Measurements from ENCODE around the gene COL4A2. TPM values are rescaled to one million over a fixed set of nuclear protein-coding genes. Genes with fewer than 3 reads are reported as not detected.
"Not testable (repeated sequence)": the region's sequence is repeated elsewhere in the genome, so short reads cannot be mapped to it uniquely, and the experiment has no call there.

The COL4A2 gene
- polyA plus RNA-seq, 4 donors: 384 to 475 (median 465) TPM

DNA sequence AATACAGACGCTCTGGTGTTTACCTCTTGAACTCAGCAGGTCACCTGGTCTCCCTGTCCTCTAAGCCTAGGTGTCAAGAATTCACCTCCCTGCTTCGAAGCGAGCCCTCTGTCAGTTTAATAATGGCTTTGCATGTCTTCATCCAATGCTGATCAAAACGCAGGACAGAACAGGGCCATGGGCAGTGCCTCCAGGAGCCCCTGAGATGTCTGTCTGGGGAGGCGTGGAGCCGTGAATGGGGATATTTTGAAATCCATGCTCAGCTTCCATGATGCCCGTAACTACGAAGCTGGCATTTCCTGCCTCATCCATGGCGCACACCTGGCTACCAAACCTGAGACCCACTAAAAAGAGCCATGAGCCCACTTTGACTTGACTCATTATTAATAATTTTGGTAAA lies 140.7 kb downstream of the COL4A2 start:
- no peak for DNase-seq (ENCODE audit: low read depth in 4 of 4, low spot score in 3 of 4)

DNA sequence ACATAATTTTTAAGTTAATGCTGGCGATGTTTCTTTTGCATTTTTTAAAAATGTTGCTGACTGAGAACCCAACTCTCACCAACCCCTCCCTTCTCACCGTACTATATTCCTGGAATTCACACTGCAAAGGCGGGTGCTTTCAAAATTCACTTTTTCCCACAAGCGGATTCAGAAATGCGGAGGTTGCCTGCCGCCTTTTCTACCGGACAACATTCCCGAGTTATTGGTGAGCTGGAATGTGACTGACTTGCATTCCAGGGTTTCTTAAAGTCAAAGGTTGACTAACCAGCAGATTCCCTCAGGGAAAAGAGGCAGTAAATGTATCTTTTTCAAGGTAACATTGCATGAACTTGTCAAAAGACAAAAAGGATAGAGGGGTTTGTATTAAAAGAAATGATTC lies 141.1 kb downstream of the COL4A2 start:
- no peak for DNase-seq (ENCODE audit: low read depth in 4 of 4, low spot score in 3 of 4)

DNA sequence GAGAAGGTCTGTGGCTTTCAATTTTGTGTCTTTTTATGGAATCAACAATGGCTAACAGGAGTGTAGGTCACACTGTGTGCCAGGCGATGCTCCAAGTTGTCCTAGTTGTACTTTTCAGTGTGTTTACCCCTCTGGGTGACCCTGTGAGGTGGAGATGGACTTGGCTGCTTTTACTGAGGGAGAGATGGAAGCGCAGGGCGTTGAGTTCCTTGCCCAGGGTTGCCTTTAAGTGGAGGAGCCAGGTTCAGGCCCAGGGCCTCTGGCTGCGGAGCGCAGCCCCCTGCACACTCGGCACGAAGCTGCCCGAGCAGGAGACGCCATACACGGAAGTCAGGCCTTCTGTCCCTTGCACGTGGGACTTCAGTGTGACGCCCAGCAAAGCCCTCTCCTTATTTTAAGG lies 141.6 kb downstream of the COL4A2 start:
- no peak for DNase-seq (ENCODE audit: low read depth in 4 of 4, low spot score in 3 of 4)

DNA sequence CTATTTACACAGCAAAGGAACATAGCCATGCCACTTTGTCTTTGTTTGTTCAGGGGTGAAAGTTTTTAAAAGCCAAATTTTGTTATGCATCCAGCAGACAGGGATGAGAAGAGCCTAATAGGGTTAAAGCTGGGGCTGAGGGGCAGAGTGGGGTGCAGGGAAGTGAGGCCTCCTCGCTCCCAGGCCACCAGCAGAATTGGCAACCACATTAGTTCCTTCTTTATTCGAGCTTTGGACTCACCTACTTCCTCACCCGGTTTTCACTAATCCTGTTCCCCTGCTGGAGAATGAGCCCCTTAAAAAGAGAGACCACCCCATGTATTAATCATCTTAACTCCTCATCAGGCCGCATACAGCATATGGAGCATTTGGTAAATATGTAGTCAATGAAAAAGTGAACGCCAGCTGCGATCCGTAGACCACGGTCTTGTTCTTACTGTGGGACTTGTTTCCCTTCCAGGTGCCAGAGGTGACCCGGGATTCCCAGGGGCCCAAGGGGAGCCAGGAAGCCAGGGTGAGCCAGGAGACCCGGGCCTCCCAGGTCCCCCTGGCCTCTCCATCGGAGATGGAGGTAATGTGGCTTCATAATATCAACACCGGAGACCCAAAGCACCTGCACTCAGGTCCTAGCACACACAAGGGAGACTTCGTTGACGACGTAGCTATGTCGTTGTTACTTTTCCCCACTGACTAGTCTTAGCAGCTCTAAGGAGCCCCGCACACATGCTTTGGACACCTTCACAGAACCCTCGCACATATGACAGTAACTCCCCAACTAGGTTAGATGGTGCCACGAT lies 142.3 kb downstream of the COL4A2 start:
- no peak for DNase-seq (ENCODE audit: low read depth in 4 of 4, low spot score in 3 of 4)

DNA sequence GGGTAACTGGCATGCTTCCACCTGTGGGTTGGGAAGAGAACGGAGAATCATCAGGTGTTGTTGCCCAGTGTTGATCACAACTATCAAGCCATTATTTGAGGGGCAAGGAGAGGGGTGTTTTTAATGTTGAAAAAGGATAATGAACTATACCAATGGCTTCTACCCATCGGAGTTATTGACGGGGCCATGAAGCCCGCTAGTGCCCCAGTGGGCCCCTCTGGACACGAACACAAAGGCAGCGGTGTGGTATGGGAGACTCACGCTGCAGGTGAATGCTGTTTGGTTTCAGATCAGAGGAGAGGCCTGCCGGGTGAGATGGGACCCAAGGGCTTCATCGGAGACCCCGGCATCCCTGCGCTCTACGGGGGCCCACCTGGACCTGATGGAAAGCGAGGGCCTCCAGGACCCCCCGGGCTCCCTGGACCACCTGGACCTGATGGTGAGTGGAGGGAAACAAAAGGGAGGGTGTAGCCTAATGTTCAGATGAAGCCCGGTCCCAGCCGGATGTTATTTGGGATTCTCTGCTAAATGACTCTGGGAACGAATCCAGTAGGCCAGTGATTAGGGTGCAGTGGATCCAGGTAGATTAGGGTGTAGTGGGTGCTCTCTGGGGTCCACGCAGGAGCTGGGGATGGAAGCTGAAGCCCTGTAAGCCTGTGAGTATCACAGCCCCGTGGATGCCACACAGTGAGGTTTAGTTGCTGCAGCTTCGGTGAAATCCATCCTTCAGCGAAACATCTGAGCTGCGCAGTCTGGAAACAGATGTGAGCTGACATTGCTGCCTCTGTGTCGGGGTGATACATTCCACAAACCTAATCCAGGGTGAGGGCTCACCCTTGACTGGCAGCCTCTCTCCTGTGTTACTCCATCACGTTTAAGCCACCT lies 143.2 kb downstream of the COL4A2 start:
- DNase-seq (ENCODE audit: low read depth in 4 of 4, low spot score in 3 of 4): no peak

DNA sequence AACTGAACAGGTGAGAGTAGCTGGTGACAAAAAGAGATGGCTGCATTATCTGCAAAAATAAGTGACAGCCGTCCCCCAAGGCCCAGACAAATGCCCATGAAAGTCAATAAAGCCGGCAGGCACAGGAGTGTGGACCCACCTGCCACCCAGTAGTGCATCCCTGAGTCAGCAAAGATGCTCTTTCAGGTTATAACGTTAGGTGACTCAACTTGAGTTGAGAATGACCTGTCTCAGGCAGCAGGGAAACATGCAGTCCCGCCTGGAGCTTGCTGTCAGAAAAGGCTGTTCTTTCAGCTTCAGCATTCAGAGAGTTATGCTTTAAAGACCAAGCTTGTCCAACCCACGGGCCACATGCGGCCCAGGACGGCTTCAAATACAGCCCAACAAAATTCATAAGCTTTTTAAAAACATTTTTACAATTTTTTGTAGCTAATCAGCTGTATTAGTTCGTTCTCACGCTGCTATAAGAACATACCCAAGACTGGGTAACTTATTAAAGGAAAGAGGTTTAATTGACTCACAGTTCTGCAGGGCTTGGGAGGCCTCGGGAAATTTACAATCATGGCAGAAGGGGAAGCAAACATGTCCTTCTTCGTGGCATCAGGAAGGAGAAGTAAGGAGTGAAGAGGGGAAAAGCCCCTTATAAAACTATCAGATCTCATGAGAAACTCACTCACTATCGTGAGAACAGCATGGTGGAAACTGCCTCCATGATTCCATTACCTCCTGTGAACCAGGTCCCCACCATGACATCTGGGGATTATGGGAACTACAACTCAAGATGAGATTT lies 144.1 kb downstream of the COL4A2 start:
- no peak for DNase-seq (ENCODE audit: low read depth in 4 of 4, low spot score in 3 of 4)

DNA sequence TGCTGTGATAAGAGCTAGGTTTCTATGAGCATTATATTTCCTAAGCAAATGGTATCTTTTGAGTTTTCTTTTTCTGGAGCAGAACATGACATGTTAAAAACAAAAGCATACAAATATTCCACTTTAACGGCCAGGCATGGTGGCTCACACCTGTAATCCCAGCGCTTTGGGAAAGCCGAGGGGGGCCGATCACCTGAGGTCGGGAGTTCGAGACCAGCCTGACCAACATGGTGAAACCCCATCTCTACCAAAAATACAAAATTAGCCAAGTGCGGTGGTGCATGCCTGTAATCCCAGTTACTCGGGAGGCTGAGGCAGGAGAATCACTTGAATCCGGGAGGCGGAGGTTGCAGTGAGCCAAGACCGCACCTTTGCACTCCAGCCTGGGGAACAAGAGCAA lies 146.0 kb downstream of the COL4A2 start:
- not testable (repeated sequence) for DNase-seq (ENCODE audit: low read depth in 4 of 4, low spot score in 3 of 4)

DNA sequence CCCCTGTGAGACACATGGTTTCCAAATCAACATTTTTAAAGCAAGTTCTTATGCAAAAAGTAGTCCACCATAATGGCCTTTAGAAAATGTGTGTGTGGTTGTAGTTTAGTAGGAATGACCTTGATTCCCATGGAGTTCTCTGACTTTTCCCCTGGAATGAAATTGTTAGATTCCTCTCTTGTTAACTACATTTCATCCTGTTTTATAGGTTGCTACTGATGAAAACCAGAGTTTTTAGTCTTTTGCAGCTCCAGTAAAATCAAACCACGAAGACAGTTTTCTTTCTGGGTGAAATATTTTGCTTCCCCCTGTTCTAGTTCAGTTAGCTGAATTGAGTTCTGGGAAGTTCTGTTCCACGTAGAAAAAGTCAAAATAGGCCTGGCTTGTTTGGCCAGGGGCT lies 146.7 kb downstream of the COL4A2 start:
- DNase-seq (ENCODE audit: low read depth in 4 of 4, low spot score in 3 of 4): no peak

DNA sequence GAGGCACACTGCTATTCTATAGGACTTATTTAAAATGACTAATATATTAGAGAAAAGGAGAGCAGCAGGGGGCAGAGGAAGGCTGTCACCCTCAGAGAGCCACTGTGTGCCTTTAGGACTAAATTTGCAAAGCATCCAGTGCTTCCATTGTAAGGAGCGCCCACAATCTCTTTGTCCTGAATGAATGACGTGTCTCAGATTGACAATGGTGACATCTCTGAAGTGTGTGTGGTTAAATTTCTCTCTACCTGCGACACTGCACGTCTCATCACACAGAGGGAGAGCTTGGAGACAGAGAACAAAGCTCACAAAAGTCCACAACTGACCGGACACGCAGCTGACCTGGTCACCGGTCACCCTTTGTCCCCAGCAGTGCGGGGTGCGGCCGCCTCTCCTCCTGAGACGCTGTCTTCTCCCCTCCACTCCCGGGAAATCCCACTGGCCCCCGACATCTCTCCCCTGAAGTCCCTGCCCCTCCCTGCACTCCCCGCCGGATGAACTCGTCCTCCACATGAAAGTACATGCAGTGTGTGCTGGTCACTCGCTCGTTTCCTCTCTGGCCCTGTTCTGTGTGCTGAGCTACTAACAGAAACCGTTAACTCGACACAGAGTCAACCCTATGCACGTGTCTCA lies 147.3 kb downstream of the COL4A2 start:
- DNase-seq (ENCODE audit: low read depth in 4 of 4, low spot score in 3 of 4): no peak

DNA sequence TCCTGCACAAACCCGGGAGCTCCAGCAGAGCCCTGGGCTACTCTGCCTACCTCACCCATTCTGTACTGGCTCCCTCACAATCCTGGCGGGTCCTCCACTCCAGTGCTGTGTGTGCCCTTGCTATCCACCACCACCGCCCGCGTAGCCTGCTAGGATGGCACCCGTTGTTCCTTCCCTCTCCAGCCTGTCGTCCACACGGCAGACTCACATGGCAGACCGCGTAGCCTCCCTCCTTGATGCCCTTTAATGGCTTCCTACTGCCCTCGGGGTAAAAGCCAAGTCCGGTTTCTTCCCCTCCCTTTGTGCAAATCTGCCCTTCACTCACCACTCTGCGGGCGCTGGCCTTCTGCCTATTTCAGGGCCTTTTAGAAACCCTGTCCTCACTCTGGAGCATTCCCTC lies 147.9 kb downstream of the COL4A2 start:
- no peak for DNase-seq (ENCODE audit: low read depth in 4 of 4, low spot score in 3 of 4)

DNA sequence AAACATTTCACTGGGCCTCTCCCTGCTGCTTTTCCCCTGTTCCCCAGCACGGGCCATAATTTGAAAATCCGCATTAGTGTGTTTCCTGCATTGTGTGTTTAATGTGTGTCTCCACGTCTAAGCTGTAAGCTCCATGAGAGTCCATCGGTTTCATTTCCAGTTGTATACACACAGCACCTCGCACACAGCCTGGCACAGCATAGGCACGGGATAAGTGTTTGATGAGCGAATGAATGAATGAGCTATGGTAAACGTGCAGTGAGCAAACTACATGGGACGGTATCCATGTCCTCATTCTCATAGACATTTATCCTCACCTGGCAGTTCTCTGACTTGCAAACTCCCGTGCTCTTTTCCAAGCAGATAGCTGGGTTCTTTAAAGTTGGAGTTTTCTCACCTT lies 148.4 kb downstream of the COL4A2 start:
- DNase-seq (ENCODE audit: low read depth in 4 of 4, low spot score in 3 of 4): no peak

DNA sequence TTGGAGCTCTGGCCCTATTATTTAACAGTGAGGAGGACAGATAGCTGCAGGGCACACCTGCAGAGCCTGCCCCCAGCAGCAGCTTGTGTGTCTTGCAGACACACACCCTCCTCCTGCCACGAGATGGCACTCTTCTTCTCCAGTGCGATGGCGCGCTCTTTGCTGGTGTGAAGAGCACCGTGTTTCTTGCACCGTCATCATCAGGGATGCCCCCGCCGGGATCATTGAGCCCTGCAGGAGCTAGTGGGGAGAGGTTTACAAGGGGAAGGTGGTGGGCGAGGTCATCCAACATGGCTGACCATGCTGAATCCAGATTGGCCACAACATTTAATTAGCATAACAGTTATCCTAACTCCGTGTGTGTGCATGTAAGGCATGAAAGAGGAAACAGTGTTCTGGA lies 148.9 kb downstream of the COL4A2 start:
- peak in 2 of 4 donors; percentile 56 to 58 for DNase-seq (ENCODE audit: low read depth in 4 of 4, low spot score in 3 of 4)

DNA sequence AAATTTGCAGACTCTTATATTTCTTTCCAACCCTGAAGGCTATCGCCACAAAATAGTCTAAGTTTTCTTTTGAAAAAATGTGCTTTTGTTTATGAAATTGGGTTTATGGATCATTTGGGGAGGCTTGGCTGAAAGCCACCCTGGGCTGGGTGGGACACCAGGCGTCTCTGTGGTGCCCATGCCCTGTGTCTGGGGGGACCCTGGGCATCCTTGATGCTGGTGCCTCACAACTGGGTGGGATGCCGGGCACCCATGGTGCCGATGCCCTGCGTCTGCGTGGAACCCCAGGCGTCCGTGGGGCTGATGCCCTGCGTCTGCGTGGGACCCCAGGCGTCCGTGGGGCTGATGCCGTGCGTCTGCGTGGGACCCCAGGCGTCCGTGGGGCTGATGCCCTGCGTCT lies 149.5 kb downstream of the COL4A2 start:
- no peak for DNase-seq (ENCODE audit: low read depth in 4 of 4, low spot score in 3 of 4)

DNA sequence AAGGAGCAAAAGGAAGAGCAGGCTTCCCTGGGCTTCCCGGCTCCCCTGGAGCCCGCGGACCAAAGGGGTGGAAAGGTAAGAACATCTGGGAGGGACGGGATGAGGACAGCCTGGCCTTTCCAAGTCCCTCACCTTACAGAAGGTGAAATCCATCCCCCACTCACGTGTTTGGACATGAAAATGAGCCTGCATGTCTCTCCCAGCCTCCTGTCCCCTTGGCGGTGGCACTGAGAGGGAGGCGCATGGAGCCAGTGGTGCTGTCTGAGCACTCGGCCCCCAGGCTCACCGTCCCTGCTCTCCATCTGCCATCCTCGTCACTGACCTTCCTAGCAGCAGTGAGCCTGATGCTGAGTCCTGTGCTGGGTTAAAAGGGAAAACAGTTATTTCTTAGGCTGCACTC lies 150.3 kb downstream of the COL4A2 start:
- no peak for DNase-seq (ENCODE audit: low read depth in 4 of 4, low spot score in 3 of 4)

DNA sequence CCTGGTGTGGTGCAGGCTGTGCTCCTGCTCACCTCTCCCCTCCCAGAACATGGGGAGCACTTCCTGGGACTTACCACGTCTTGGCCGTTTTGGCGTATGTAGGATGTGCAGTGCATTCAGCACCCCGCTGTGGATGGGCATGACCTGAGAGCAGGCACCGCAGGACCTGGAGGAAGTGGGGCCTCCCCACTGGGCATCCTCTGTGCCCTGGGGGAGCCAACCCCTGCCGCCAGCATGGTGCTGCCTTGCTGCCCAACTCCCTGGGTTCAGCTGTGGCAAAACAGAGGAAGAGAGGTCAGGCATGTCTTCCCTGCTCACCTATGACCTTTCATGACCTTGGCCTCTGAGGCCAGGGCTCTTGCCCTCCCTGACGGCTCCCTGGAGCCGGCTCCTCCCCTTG lies 150.9 kb downstream of the COL4A2 start:
- no peak for DNase-seq (ENCODE audit: low read depth in 4 of 4, low spot score in 3 of 4)

DNA sequence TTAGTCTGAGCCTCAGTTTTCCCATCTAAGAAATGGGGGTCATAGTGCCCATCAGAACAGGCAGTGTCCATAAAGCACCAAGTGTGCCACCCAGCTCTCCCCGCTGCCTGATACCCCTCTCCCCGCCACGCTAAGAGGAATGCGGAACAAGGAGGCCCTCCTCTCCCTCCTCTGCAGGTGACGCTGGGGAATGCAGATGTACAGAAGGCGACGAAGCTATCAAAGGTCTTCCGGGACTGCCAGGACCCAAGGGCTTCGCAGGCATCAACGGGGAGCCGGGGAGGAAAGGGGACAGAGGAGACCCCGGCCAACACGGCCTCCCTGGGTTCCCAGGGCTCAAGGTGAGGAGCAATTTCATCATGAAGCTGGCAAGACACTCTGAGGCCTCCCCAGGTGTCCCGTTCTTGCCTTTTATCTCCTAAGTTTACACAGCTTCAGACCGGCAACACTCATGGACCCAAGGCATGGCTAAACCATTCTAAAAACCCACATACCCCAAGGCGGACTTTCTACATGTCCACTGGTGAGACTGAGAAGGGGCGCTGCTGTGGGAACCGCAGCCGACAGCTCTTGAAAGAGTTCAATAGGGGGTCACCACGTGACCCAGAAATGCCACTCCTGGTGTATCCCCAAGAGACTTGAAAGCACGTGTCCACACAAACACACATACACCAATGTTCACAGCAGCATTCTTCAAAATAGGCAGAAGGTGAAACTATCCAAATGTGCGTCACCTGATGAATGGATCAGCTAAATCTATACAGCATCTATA lies 151.7 kb downstream of the COL4A2 start:
- no peak for DNase-seq (ENCODE audit: low read depth in 4 of 4, low spot score in 3 of 4)

DNA sequence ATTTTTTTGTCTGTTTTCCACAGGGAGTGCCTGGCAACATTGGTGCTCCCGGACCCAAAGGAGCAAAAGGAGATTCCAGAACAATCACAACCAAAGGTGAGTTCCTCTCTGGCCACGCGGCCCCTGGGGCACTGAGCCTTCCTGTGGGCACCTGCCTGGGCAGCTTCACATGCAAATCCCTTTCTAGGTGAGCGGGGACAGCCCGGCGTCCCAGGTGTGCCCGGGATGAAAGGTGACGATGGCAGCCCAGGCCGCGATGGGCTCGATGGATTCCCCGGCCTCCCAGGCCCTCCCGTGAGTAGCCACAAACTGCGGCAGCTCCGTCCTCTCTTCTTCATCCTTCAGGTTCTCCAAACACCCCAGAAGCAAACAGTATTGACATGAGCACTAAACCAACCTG lies 155.0 kb downstream of the COL4A2 start:
- DNase-seq (ENCODE audit: low read depth in 4 of 4, low spot score in 3 of 4): no peak

DNA sequence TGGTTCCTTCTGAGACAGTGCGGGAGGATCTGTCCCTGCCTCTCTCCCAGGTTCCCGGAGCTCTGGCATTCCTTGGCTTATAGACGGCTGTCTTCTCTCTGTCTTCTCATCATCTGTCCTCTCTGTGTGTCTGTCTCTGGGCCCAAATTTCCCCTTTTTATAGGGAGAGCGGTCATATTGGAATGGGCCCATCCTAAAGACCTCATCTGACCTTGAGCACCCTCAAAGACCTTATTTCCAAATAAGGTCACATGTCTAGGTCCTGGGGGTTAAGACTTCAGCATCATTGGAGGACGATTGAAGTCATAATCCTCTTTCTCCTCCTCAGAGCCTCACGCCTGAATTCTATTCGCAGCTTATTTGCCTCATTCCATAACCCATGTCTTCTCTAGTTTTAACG lies 156.1 kb downstream of the COL4A2 start:
- no peak for DNase-seq (ENCODE audit: low read depth in 4 of 4, low spot score in 3 of 4)

DNA sequence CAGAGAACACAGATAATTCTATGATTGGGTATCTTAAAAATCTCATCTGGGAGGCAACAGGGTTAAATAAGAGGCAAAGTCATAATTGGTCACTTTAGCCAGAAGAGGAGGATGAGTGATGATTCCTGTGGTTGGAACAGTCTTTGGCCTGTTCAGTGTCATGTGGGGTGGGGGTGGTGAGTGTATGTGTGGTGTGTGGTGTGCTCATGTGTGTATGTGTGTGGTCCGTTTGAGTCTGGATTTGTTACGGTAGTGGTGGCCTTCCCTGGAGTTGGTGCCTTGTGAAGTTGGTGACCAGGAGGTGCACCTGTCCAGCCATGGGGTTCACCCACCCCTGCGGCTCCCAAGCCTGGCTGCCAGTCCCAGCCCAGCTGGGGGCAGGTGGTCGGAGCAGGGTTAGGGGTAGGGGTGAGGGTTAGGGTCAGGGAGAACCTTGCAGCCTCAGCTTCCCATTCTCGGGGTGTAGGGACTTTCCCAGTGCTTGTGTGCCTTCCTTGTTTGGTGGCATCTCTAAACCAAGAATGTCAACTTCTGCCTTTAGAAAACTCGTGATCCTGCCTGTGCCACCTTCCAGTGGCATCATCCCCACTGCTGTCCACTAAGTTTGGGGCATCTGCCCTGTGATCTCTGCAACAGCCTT lies 156.9 kb downstream of the COL4A2 start:
- DNase-seq (ENCODE audit: low read depth in 4 of 4, low spot score in 3 of 4): no peak
